IPS-20b (cell line): ENCODE data around the gene MCUR1.
A peak's percentile ranks its signal among the peaks of the same experiment; 100 is the strongest.
"Not testable (repeated sequence)": the region's sequence is repeated elsewhere in the genome, so short reads cannot be mapped to it uniquely, and the experiment has no call there.

ENCODE experiments used
- H3K27ac ChIP-seq: one replicate; pipeline ENCODE4 v1.5.1; 2013; ENCODE audit warnings: low read length
- H3K27me3 ChIP-seq: 2 replicates; pipeline ENCODE4 v1.6.1; 2013; ENCODE audit warnings: mild to moderate bottlenecking, low read length, inconsistent platforms; ENCODE audit not compliant: insufficient read depth
- H3K36me3 ChIP-seq: 2 replicates; pipeline ENCODE4 v1.6.1; 2013; ENCODE audit warnings: low read depth, mild to moderate bottlenecking, inconsistent platforms, low read length, moderate library complexity; ENCODE audit not compliant: insufficient read depth
- H3K4me1 ChIP-seq: 2 replicates; pipeline ENCODE4 v1.6.1; 2013; ENCODE audit warnings: mild to moderate bottlenecking, control low read depth, inconsistent platforms, low read length, moderate library complexity; ENCODE audit not compliant: insufficient read depth
- H3K4me3 ChIP-seq: 2 replicates; pipeline ENCODE4 v1.5.1; 2013; ENCODE audit warnings: mild to moderate bottlenecking, low read length, inconsistent platforms
- H3K9ac ChIP-seq: 2 replicates; pipeline ENCODE4 v1.6.1; 2013; ENCODE audit warnings: low read depth, mild to moderate bottlenecking, inconsistent platforms, low read length, moderate library complexity
- H3K9me3 ChIP-seq: 2 replicates; pipeline ENCODE4 v1.6.1; 2013; ENCODE audit warnings: mild to moderate bottlenecking, low read depth, low read length, inconsistent platforms; ENCODE audit not compliant: insufficient read depth

Gene MCUR1

DNA sequence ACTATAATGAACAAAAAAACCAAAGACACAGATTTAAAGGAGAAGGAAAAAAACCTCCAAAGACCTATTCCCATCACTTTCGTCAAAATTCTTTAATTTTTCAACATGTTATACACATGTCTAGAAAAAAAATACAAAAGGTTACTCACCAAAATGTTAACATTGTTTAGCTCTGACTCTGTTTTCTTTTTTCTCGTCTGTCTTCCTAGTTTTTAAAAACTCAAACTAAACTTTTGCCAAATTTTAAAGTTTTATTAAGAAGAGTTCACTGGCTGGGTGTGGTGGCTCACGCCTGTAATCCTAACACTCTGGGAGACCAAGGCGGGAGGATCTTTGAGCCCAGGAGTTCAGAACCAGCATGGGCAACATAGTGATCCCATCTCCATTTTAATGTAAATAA, 10.8 kb downstream of the MCUR1 start:
- Histone ChIP-seq H3K36me3 (peaks cover 75% of the 10 kb centered on the region), H3K9ac (no peak overlapping the region), H3K27me3 (no peaks in the 10 kb centered on the region), H3K4me1 (no peaks in the 10 kb centered on the region), H3K27ac (no peak overlapping the region), H3K9me3 (no peaks in the 10 kb centered on the region), H3K4me3 (no peak overlapping the region)

DNA sequence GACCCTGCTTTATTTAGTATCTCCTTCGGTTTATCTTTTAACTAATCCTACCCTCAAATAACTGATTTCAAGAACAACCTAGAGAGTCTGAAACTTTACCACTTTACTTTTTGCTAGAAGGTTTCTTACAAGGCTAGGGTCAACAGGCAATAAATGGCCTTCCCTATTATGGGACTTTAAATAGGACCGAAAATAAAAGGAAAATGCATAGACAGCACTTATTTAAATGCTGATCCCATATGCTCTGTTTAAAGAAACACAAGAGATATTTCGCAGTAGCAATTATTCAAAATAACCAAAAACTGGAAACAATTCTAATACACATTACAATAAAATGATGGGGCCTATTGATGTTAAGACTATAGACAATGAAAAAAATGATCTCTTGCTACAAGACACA, 13.7 kb downstream of the MCUR1 start:
- Histone ChIP-seq H3K36me3 (peaks cover 71% of the 10 kb centered on the region), H3K27ac (no peak overlapping the region), H3K9me3 (no peaks in the 10 kb centered on the region), H3K4me3 (no peak overlapping the region), H3K4me1 (no peaks in the 10 kb centered on the region), H3K9ac (no peak overlapping the region), H3K27me3 (no peaks in the 10 kb centered on the region)

DNA sequence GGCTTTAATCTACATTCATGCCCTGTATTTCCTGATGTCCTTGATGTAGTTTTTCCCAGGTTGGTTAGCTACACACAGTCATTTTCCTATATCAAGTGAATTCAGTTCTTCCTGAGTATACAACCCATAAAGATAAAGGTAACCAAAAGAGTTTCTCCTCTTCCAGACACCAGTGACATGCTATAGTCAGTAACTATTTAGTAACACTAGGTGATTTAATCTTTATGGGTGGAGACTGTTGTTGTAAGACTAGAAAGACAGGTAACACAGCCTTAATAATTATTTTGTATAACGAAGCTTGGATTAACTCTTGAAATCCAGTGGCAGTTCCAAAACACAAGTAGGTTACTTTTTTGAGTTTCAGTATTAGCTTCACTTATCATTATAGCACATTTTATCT, 17.6 kb downstream of the MCUR1 start:
- Histone ChIP-seq H3K9me3 (no peaks in the 10 kb centered on the region), H3K36me3 (peaks cover 74% of the 10 kb centered on the region), H3K27me3 (no peaks in the 10 kb centered on the region), H3K9ac (no peak overlapping the region), H3K4me3 (no peak overlapping the region), H3K4me1 (0 out of 2 replicates have a peak, but pooled peaks cover 5% of the 10 kb centered on the region), H3K27ac (no peak overlapping the region)

GRCh38 chr6:13795041-13795750, 19.2 kb downstream of the MCUR1 start:
- H3K9ac ChIP-seq = no peak overlapping the region
- H3K4me1 ChIP-seq = 0 out of 2 replicates have a peak, but pooled peaks cover 5% of the 10 kb centered on the region
- H3K9me3 ChIP-seq = no peaks in the 10 kb centered on the region
- no peak overlapping the region for H3K4me3 ChIP-seq
- no peaks in the 10 kb centered on the region for H3K27me3 ChIP-seq
- no peak overlapping the region for H3K27ac ChIP-seq
- peaks cover 69% of the 10 kb centered on the region for H3K36me3 ChIP-seq

- Histone ChIP-seq H3K4me1 (0 out of 2 replicates have a peak, but pooled peaks cover 5% of the 10 kb centered on the region), H3K9me3 (no peaks in the 10 kb centered on the region), H3K36me3 (peaks cover 70% of the 10 kb centered on the region), H3K9ac (no peak overlapping the region), H3K4me3 (no peak overlapping the region), H3K27me3 (no peaks in the 10 kb centered on the region), H3K27ac (no peak overlapping the region)
These were observed 20.2 kb downstream of the MCUR1 start for GRCh38 chr6:13794184-13794583.

GRCh38 chr6:13789746-13790145, 24.6 kb downstream of the MCUR1 start:
- H3K4me1 ChIP-seq = peaks cover 10% of the 10 kb centered on the region
- no peak overlapping the region for H3K9ac ChIP-seq

GRCh38 chr6:13788820-13789219, 25.5 kb downstream of the MCUR1 start:
- no peaks in the 10 kb centered on the region for H3K9me3 ChIP-seq
- H3K9ac ChIP-seq = no peak overlapping the region

More at GRCh38 chr6:13789746-13790145, 24.6 kb downstream of the MCUR1 start:
- Histone ChIP-seq H3K27me3 (no peaks in the 10 kb centered on the region), H3K27ac (no peak overlapping the region), H3K4me3 (no peak overlapping the region), H3K9me3 (no peaks in the 10 kb centered on the region), H3K36me3 (peaks cover 52% of the 10 kb centered on the region)

GRCh38 chr6:13787137-13787536, 27.2 kb downstream of the MCUR1 start:
- H3K9me3 ChIP-seq = no peaks in the 10 kb centered on the region
- H3K4me3 ChIP-seq = no peak overlapping the region; the same call in 1 of the 2 replicates
- H3K9ac ChIP-seq = peak overlapping the region; percentile 53; the same call in 1 of the 2 replicates
- H3K27me3 ChIP-seq = no peaks in the 10 kb centered on the region
- H3K27ac ChIP-seq = peak overlapping the region; percentile 6
- peaks cover 5% of the 10 kb centered on the region for H3K4me1 ChIP-seq
- H3K36me3 ChIP-seq = peaks cover 27% of the 10 kb centered on the region

More at GRCh38 chr6:13788820-13789219, 25.5 kb downstream of the MCUR1 start:
- H3K4me1 ChIP-seq = peaks cover 5% of the 10 kb centered on the region
- H3K27ac ChIP-seq = no peak overlapping the region
- no peak overlapping the region for H3K4me3 ChIP-seq
- peaks cover 43% of the 10 kb centered on the region for H3K36me3 ChIP-seq
- no peaks in the 10 kb centered on the region for H3K27me3 ChIP-seq

DNA sequence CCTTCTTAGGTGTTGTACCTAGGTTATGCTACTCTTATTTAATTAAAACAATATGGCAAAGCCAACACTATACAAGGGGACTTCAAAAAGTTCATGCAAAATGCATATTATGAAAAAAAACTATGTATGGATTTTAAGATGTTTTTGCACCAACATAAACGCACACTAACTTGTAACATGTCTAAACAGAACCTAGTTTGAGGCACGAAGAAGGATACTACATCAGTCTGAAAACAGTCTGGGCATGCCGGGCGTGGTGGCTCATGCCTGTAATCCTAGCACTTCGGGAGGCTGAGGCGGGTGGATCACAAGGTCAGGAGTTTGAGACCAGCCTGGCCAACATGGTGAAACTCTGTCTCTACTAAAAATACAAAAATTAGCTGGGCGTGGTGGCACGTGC, 34.2 kb downstream of the MCUR1 start:
- H3K27me3 ChIP-seq, H3K9me3 ChIP-seq, H3K4me1 ChIP-seq, H3K9ac ChIP-seq, H3K27ac ChIP-seq, H3K36me3 ChIP-seq, H3K4me3 ChIP-seq: not testable (repeated sequence)

DNA sequence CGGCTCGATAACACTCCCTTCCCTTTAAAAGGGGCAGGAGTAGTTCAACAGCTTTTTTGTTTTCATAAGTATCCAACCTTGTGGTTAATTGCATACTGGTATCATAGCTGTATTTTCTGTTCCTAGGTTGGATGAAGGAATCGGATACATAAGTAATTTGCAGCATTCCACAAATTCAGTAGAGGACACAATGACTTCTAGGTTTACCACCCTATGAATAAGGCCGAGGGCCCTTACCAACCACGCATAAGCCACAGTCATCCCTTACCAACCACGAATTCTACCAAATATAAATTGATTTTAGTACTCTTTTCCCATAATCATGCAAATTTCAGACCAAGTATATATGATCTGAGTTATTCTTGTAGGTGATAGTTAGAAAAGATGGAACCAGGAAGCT, 36.3 kb downstream of the MCUR1 start:
- Histone ChIP-seq H3K4me1 (no peaks in the 10 kb centered on the region), H3K4me3 (no peak overlapping the region), H3K27me3 (no peaks in the 10 kb centered on the region), H3K9me3 (no peaks in the 10 kb centered on the region), H3K36me3 (no peaks in the 10 kb centered on the region), H3K9ac (no peak overlapping the region), H3K27ac (no peak overlapping the region)

- Histone ChIP-seq H3K4me1 (no peaks in the 10 kb centered on the region), H3K9me3 (no peaks in the 10 kb centered on the region), H3K36me3 (no peaks in the 10 kb centered on the region), H3K27me3 (no peaks in the 10 kb centered on the region), H3K4me3 (no peak overlapping the region), H3K27ac (no peak overlapping the region), H3K9ac (no peak overlapping the region)
These were observed 37.8 kb downstream of the MCUR1 start for GRCh38 chr6:13776602-13777001.

GRCh38 chr6:13775466-13775865, 38.9 kb downstream of the MCUR1 start:
- H3K27me3 ChIP-seq, H3K36me3 ChIP-seq, H3K27ac ChIP-seq, H3K4me3 ChIP-seq, H3K9ac ChIP-seq, H3K4me1 ChIP-seq, H3K9me3 ChIP-seq: not testable (repeated sequence)
